Subcutaneous abdominal adipose tissue (tissue), 5 donors: ENCODE measurements around the gene RPL31.

Source experiments
- H3K27ac ChIP-seq: one replicate; pipeline ENCODE4 v1.7.0; 2013; ENCODE audit warnings: low read depth, mild to moderate bottlenecking, inconsistent platforms, low read length, moderate library complexity
- H3K27me3 ChIP-seq, 5 donors: one replicate each; pipeline ENCODE4 v1.7.0; 2013; ENCODE audit warnings: low read length in 5 of 5, inconsistent platforms in 1 of 5; ENCODE audit not compliant: control insufficient read depth in 5 of 5, insufficient read depth in 4 of 5
- H3K36me3 ChIP-seq, 5 donors: one replicate each; pipeline ENCODE4 v1.7.0; 2013; ENCODE audit warnings: low read length in 5 of 5; ENCODE audit not compliant: control insufficient read depth in 5 of 5, insufficient read depth in 5 of 5
- H3K4me1 ChIP-seq, 5 donors: one replicate each; pipeline ENCODE4 v1.7.0; 2013; ENCODE audit warnings: low read length in 5 of 5, mild to moderate bottlenecking in 3 of 5, moderate library complexity in 1 of 5; ENCODE audit not compliant: control insufficient read depth in 5 of 5, insufficient read depth in 5 of 5
- H3K4me3 ChIP-seq, 5 donors: one replicate each; pipeline ENCODE4 v1.7.0; 2013; ENCODE audit warnings: low read length in 5 of 5, low read depth in 1 of 5
- H3K9ac ChIP-seq, 5 donors: one replicate each; pipeline ENCODE4 v1.7.0; 2013; ENCODE audit warnings: low read length in 5 of 5, mild to moderate bottlenecking in 4 of 5, moderate library complexity in 3 of 5
- H3K9me3 ChIP-seq, 5 donors: one replicate each; pipeline ENCODE4 v1.7.0; 2013; ENCODE audit warnings: low read length in 5 of 5; ENCODE audit not compliant: control insufficient read depth in 5 of 5
- donor health status: healthy.
- donor health status: healthy.
- donor health status: healthy.
- donor health status: healthy.
- donor health status: healthy.

Gene RPL31

DNA sequence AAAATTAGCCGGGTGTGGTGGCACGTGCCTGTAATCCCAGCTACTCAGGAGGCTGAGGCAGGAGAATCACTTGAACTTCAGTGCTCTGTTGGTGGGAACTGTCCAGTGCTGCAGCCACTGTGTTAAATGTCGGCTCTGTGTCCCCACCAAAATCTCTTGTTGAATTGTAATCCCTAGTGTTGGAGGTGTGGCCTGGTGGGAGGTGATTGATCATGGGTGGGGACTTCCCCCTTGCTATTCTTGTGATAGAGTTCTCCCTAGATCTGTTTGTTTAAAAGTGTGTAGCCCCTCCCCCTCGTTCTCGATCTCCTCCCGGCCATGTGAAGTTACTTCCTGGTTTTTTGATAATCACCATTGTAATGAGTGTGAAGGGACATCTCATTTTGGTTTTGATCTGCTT, 9.8 kb upstream of the RPL31 start:
- H3K9me3 ChIP-seq, result no peaks in the 10 kb centered on the region
- H3K4me3 ChIP-seq, result no peak overlapping the region
- peaks cover 0 to 17% (median 3%) of the 10 kb centered on the region in 5 donors for H3K36me3 ChIP-seq
- H3K4me1 ChIP-seq, result no peaks in the 10 kb centered on the region
- no peak overlapping the region for H3K27ac ChIP-seq
- no peak overlapping the region for H3K9ac ChIP-seq
- no peaks in the 10 kb centered on the region for H3K27me3 ChIP-seq

DNA sequence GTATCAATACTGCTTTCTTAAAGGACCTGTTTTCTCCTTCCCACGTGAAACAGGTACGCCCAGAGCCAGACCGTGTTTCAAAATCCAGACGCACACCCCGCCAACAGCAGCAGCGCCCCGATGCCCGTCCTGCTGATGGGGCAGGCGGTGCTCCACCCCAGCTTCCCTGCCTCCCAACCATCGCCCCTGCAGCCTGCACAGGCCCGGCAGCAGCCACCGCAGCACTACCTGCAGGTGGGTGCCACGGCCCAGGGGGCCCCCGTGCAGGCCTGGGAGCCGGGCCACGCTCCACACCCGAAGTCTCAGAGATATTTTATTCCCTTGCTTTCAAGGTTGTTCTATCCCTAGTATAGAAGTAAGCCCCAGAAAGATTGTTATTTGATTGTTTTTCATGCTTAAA, 8.8 kb upstream of the RPL31 start:
- no peak overlapping the region for H3K4me3 ChIP-seq
- H3K9ac ChIP-seq, result no peak overlapping the region
- no peaks in the 10 kb centered on the region for H3K4me1 ChIP-seq
- H3K36me3 ChIP-seq, result peaks cover 0 to 17% (median 3%) of the 10 kb centered on the region in 5 donors
- H3K9me3 ChIP-seq, result no peaks in the 10 kb centered on the region
- H3K27me3 ChIP-seq, result no peaks in the 10 kb centered on the region
- no peak overlapping the region for H3K27ac ChIP-seq

DNA sequence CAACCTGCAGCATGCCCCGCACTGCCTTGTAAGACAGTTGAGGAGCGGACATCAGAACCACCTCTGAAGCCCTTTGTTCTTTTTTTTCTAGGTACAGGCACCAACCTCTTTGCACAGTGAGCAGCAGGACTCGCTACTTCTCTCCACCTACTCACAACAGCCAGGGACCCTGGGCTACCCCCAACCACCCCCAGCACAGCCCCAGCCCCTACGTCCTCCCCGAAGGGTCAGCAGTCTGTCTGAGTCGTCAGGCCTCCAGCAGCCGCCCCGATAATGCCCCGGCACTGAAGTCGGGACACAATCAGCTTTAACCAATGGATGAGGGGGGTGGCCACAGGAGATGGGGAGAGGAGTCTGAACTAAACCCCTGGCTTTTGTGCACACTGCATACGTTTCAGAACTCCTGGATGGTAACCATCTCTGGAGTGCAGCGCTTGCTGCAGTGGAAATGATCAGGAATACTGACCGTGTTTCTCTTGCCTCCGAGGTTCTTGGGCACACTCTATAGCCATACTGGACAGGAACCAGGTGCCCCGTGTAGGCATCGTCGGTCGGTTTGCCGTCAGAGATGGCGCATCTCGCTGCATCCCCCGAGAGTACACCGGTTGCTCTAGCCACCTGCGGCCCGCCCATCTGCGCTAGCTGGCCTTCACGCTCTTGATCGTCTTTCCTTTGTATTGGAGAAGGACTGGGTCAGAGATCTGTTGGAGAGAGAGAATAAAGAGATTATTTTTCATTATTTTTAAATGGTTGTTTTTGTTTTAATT, 6.6 kb upstream of the RPL31 start:
- H3K4me1 ChIP-seq, result no peaks in the 10 kb centered on the region
- no peaks in the 10 kb centered on the region for H3K9me3 ChIP-seq
- no peak overlapping the region for H3K9ac ChIP-seq
- H3K4me3 ChIP-seq, result no peak overlapping the region
- H3K27me3 ChIP-seq, result no peaks in the 10 kb centered on the region
- H3K27ac ChIP-seq, result no peak overlapping the region
- H3K36me3 ChIP-seq, result peaks cover 0 to 17% (median 2%) of the 10 kb centered on the region in 5 donors

DNA sequence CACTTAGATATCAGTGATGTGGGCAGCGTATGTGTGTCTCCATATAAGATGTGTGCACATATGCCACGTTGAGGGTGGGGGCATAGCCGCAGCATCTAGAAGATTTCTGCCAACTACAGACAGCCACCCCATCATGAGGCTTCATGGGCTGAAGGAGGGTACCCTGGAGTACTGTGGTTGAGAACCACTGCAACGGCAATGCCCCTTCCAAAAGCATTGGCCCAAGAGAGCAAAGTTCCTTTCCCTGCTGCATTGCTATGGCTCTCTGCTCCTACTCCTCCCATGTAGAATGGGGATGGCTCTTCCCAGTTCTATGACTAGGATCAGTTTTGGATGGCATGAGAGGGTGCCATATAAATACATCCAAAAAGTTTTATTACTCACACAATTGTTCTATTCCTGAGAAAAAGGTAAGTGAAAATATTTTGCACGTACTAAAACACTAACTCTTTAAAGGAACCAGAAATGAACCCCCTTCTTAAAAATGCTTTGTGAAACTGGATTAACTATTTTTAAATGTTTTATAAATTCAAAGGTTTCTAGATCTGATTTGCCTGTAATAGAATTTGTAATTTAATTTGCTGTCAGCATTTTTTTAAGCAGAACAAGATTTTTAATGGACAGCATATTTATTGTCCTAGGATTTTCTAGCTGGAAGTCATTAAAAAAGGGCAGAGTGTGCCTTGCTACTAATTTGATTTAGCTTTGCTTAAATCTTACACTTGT, 4.4 kb upstream of the RPL31 start:
- Histone ChIP-seq H3K9ac (no peak overlapping the region), H3K27ac (no peak overlapping the region)

DNA sequence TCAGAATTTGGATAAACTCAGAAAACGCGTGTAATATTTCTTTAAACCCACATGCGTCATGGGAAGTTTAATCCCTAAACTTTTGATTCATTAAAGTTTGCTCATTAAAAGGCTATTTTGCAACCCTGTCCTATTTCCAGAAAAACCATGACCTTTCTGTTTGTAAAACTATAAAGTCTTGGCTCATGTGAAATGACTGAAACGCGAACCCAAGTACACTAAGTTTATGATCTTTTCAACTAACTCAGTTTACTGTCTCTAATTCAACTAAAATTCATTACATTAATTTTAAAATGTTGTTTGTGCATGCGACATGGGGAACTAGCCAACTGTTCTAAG, 3.9 kb upstream of the RPL31 start:
- Histone ChIP-seq H3K9me3 (no peaks in the 10 kb centered on the region), H3K27ac (no peak overlapping the region), H3K9ac (no peak overlapping the region), H3K4me1 (peaks cover 0 to 15% (median 13%) of the 10 kb centered on the region in 5 donors), H3K4me3 (no peak overlapping the region), H3K36me3 (peaks cover 0 to 11% (median 0%) of the 10 kb centered on the region in 5 donors), H3K27me3 (no peaks in the 10 kb centered on the region)

More for the DNA sequence above, 4.4 kb upstream of the RPL31 start:
- peaks cover 0 to 10% (median 8%) of the 10 kb centered on the region in 5 donors for H3K4me1 ChIP-seq
- H3K36me3 ChIP-seq, result peaks cover 0 to 11% (median 0%) of the 10 kb centered on the region in 5 donors
- H3K9me3 ChIP-seq, result no peaks in the 10 kb centered on the region
- no peak overlapping the region for H3K4me3 ChIP-seq
- no peaks in the 10 kb centered on the region for H3K27me3 ChIP-seq

DNA sequence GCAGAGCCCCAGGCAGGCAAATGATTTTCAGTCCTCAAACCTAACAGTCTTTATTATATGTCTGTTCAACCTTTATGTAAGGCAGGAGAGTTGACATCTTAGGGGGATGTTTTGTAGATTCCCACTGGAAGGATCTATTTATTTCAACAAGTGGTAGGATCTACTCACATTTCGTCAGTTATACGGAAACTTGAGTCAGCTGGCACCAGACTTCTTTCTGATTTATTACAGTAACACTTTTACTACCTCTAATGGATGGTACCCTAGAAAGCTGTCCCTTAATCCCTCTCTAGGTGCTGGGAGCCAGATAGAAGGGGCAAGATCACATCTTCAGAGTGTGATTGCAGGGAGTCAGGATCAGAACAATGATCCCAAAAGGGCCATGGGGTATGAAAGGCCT, 2.1 kb upstream of the RPL31 start:
- Histone ChIP-seq H3K27me3 (no peaks in the 10 kb centered on the region), H3K9me3 (no peaks in the 10 kb centered on the region), H3K27ac (no peak overlapping the region), H3K4me3 (no peak overlapping the region), H3K9ac (no peak overlapping the region), H3K4me1 (peaks cover 0 to 29% (median 24%) of the 10 kb centered on the region in 5 donors), H3K36me3 (peaks cover 3 to 21% (median 15%) of the 10 kb centered on the region in 5 donors)

DNA sequence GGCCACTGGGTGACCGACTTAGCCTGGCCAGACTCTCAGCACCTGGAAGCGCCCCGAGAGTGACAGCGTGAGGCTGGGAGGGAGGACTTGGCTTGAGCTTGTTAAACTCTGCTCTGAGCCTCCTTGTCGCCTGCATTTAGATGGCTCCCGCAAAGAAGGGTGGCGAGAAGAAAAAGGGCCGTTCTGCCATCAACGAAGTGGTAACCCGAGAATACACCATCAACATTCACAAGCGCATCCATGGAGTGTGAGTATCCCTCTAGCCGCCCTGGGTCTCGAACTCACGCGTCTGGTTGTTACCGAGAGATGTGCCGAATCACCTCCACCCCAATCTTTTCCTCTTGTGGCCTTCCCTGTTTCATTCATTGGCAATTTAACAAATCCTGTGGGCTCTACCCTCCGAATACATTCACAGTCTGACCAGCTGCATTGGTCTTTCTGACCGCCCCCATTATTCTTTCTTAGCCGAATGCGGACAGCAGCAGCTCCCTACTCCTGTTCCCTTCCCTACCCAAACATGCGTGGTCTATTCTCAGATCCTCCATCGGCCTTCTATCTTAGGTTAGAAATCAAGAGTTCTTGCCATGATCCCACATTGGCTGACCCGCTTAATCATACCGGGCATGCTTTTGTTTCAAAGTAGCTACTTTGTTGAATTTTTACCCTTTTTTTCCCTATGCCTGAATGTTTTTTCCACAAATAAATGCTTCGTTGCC, 631 bp downstream of the RPL31 start:
- peak overlapping the region; percentile 89 to 99 (median 94) for H3K4me3 ChIP-seq
- peaks cover 21 to 44% (median 42%) of the 10 kb centered on the region in 5 donors for H3K36me3 ChIP-seq

DNA sequence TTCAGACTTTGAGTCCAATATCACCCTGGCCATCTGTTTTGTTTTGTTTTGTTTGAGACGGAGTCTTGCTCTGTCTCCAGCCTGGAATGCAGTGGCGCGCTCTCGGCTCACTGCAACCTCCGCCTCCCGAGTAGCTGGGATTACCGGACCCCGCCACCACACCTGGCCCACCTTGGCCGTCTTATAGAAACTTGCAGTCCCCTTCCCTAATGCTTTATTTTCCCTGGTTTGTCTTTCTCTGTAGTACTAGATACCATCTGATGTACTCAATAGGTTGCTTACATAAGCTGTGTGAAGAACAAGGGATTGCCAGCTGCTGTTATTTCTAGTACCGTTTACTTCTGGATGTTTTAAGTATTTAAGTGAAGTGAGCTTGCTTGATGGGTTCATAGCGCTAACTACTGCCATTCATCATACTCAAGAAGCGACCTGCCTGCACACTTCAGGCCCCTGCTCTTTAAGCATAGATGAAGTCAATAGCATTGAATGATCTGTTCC, 1.2 kb downstream of the RPL31 start:
- no peaks in the 10 kb centered on the region for H3K9me3 ChIP-seq
- no peaks in the 10 kb centered on the region for H3K27me3 ChIP-seq
- peak overlapping the region; percentile 91 to 97 (median 92) for H3K9ac ChIP-seq
- H3K36me3 ChIP-seq, result peaks cover 21 to 50% (median 47%) of the 10 kb centered on the region in 5 donors
- H3K4me3 ChIP-seq, result peak overlapping the region; percentile 89 to 99 (median 94)
- peaks cover 0 to 31% (median 24%) of the 10 kb centered on the region in 5 donors for H3K4me1 ChIP-seq
- peak overlapping the region; percentile 71 for H3K27ac ChIP-seq

More for the DNA sequence above, 631 bp downstream of the RPL31 start:
- Histone ChIP-seq H3K9ac (peak overlapping the region; percentile 91 to 97 (median 92)), H3K27ac (peak overlapping the region; percentile 71), H3K9me3 (no peaks in the 10 kb centered on the region), H3K27me3 (no peaks in the 10 kb centered on the region), H3K4me1 (peaks cover 0 to 31% (median 24%) of the 10 kb centered on the region in 5 donors)

DNA sequence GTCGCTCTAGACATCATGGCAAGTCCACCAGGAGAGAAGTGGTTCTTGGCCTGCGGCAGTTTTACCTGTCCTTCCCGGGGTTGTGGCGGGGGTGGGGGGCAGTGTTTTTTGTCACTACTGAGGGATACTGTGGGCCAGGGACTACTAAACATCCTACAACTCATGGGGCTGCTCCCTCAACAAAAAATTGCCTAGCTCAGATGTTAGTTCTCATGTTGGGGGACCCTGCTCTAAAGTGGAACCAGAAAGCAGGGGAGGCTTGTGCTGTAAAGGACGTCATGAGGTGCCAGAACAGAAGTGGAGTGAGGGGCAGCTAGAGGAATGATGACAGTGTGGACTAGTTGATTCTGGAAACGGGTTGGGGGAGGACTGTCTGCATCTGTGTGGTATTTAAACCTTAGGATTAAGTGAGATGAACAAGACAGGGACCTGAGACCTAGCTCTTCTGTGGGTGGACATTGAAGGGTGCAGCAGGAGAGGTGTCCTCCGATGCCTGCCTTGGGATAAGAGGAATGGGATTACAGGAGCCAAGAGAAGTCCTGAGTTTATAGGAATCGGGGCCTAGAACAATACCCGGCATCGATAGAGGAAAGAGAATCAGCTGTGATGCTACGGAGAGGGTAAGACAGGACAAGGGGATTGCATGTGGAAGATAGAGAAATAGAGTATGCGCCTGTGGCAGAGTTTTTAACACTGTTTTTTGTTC, 2.7 kb downstream of the RPL31 start:
- peaks cover 21 to 57% (median 51%) of the 10 kb centered on the region in 5 donors for H3K36me3 ChIP-seq
- peak overlapping the region in 2 of 5 donors; percentile 6 to 92 for H3K9ac ChIP-seq
- H3K4me3 ChIP-seq, result no peak overlapping the region
- no peaks in the 10 kb centered on the region for H3K27me3 ChIP-seq
- H3K4me1 ChIP-seq, result peaks cover 0 to 31% (median 24%) of the 10 kb centered on the region in 5 donors
- H3K27ac ChIP-seq, result no peak overlapping the region
- no peaks in the 10 kb centered on the region for H3K9me3 ChIP-seq
